Left hindlimb (tissue), 1 donor: ENCODE results near the gene SSTR3.
"Not testable (repeated sequence)": the region's sequence is repeated elsewhere in the genome, so short reads cannot be mapped to it uniquely, and the experiment has no call there.

Experiments
- DNase-seq: peaks from one replicate; pipeline ENCODE4 v3.0.0-alpha.2; 2018

Gene SSTR3

DNA sequence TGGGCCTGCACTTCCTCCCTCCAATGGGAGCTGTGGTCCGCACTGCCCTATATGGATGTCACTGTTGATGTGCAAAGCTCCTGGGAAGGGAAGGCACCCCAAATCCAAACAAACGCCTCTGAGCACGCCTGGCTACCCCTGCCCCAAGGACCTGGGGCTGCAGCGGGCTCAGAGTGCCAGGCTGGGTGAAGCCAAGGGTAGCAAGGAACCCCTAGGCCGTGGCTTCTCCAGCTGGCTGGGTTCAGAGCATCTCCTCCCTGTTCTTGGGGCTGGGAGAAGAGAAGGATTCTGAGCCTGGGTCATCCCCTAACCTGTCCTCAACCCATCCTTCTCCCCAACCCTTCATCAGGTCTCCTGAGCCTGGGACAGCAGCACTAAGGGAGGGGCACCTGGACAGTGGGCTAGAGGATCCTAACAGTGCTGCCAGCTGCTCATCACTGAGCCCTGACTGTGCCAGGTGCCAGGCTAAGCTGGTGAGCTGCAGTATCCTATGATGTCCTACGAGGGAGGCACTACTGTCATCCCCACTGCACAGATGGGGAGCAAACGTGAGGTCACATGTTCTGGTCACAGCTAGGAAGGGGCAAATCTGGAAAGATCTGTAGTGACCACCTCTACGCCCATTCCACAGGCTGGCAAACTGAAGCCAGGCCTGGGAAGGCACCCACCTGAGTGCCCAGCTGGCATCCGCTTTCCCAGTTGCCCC lies 3.0 kb downstream of the SSTR3 start:
- DNase-seq: peak; percentile 22

DNA sequence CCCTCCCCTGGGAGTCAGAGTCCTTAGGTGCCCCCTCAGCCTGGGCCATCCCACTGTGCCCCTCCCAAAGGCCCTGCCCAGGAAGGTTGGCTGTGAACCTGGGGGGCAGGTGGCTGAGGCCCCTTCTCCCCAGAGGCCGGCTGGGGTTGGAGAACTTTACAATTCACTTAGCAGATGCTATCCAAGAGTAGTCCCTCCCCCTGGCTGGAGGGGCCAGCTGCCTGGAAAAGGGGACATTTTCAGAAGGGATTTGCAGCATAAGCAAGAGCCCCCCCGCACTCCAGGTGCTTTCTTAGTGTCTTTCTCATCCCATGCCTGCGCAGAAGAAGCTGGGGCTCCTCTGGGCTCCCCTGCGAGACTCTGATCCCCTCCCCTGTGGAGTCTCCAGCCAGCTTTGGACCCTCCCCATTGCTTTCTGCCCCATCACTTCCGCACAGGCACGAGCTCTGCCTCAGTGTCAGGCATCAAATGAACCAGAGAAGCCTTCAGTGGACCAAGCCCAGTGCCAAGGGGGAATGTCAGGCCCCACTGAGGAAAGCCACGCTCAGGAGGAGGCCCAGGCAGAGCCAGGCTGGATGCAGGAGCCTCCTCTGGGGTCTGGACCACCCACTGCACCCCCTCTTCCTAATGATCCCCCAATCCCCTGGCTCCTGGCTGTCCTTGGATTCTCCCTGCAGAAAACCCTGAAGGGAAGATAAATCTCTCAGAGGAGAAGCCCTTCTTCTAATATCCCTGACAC lies 3.7 kb downstream of the SSTR3 start:
- peak; percentile 18 for DNase-seq

- no peak for DNase-seq
Observed at GRCh38 chr22:37207981-37208380, 4.3 kb downstream of the SSTR3 start.

DNA sequence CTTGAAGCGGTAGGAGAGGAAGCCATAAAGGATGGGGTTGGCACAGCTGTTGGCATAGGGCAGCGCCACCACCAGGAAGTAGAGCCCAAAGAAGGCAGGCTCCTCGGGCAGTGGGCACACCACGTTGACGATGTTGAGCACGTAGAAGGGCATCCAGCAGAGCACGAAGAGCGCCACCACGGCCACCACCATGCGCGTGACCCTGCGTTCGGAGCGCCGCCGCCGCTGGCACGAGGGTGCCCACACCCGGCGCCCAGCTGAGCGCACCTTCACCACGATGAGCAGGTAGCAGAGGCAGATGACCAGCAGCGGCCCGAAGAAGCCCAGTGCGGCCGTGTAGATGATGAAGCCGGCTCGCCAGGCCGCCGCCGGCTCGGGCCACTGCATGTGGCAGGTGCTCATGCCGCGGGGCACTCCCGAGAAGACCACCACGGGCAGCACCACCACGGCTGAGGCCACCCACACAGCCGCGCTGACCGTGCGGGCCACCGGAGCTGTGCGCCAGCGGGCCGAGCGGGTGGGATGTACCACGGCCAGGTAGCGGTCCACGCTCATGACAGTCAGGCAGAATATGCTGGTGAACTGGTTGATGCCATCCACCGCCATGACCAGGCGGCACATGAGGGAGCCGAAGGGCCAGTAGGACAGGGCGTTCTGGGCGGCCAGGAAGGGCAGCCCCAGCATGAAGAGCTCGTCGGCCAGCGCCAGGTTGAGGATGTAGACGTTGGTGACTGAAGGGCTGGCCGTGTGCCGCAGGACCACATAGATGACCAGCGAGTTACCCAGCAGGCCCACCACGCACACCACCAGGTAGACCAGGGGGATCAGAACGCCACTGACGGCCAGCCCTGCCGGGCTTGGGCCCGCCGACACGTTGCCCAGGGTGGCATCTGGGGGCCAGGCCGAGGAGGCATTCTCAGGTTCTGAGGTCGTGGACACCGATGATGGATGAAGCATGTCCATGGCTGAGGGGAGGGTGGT lies 5.1 kb downstream of the SSTR3 start:
- DNase-seq: peak; percentile 20

DNA sequence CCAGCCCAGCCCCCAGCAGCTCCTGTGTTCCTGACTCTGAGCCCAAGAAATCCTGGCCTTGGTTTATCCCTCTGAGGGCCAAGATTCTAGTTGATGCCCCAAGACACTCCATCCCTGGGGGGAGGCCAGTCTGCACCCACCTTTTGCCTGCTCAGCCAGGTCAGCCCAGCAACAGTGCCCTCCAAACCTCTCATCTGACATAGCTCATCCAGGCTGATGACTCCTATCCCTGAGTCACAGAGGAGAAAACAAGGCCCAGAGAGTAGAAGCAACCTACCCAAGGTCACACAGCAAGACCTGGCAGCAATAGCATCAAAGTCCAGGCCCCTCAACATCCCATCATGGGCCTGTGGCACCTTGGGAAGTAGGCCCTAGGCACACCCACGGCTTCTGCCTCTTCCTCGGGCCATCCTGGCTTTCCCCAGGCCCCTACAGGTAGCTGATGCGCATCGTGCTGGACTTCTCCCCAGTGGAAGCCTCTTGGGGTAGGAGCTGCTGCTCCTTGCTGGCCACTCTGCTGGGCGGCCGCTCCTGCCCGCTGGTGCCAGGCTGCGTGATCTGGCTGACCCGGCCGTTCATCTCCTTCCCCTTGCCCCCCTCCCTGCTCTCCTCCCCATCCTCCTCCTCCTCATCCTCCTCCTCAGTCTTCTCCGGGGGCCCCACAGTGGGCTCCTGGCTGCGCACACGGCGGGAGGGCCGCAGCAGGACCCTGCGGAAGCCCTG lies 6.0 kb downstream of the SSTR3 start:
- DNase-seq: no peak

DNA sequence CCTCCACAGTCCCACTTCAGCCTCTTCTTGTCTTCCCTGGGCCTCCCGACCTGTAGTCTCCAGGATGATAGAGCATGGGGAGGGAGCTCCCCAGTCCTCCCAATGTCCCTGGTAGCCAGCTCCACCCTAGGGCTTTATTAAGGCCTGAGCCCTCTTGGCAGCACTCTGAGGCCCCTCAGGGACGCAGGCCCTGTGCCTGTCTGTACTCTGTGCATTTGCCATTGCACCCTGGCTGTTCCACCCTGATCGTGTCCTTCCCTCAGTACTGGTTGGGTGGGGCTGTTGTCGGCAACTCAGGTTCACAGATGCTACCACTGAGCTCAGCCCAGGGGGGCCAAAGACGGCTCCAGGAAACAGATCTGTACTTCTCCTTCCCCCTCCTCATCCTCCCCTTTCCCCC lies 7.2 kb downstream of the SSTR3 start:
- peak; percentile 21 for DNase-seq

DNA sequence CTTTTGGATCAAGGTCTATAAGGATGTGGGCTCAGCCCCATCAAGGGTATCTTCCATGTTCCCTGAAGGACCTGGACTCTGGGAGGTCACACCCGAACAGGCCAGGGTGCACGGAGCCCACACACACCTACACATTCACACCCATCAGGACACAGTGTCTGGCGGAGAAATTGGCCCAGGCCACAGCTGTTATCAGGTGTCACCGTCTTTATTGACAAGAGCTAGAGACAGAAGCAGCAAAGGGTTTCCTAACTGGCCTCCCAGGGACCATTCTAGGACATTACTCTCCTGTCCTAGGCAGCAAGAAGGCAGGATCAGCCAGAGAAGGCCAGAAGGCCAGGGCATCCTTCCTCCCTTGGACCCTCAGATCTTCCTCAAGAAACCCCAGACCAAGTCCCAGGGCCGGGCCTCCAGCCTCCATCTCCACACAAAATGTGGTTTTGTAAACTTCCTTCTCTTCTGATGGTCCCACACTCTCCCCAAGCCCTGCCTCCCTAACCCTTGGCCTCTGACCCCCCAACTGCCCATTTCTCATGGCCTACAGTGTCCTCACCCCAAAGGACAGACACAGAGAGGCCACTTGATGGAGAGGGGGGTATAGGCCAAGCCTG lies 8.1 kb downstream of the SSTR3 start:
- DNase-seq: peak; percentile 12

DNA sequence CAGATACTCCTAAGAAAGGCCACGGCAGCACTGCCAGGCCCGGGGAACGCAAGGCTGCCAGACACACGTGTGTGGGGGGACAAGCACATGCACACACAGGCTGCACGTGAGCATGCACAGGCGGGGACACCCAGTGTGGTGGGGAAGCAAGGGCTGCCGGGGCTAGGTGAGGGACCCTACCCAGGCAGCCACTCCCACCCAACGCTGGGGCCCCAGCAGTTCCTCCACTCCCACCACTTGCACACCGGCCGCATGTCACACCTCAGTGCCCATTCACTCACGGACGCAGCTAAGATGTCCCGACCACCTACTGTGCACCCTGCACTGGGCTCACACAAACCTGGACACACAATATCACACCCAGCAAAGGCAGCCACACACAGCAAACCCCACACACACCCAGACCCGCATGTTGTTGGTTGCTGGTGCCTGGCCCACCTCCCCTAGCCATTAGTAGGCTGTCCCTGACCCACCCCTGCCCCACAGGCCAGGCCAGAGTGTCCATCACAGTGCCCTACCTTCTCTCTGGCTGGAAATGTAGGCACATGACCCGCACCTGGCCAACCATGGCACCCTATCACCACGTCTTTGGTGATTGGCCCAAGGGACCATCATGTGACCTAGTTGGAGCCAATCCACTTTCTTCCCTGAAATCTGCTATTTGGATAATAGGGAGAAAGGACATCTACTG lies 8.8 kb downstream of the SSTR3 start:
- DNase-seq: peak; percentile 16

DNA sequence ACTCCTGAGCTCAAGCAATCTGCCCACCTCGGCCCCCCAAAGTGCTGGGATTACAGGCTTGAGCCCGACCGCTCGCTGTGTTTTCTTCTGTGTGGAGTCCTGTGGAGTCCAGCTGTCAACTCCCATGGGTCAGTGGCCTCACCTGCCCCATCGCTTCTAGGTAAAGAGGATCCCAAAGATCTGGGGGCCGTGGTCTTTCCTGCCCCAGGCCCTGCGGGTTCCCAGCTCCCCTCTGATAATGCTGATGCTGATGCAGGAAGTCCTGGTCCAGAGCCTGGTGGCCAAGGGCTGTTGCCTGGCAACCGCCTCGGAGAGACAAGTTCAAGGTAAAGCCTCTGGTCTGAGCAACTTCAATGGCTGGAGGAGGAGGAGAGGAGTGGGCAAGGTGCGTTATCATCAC lies 9.6 kb downstream of the SSTR3 start:
- no peak for DNase-seq

GRCh38 chr22:37202001-37202555 lies 10.2 kb downstream of the SSTR3 start:
- peak; percentile 22 for DNase-seq

DNA sequence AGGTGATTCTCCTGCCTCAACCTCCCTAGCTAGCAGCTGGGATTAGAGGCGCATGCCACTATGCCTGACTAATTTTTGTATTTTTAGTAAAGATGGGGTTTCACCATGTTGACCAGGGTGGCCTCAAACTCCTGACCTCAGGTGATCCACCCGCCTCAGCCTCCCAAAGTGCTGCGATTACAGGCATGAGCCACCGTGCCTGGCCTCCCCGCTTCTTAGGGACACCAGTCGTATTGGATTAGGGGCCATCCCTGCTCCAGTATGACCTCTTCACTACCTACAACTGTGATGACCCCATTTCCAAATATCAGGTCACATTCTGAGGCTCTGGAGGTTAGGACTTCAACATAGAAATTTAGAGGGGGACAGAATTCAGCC lies 10.8 kb downstream of the SSTR3 start:
- not testable (repeated sequence) for DNase-seq

DNA sequence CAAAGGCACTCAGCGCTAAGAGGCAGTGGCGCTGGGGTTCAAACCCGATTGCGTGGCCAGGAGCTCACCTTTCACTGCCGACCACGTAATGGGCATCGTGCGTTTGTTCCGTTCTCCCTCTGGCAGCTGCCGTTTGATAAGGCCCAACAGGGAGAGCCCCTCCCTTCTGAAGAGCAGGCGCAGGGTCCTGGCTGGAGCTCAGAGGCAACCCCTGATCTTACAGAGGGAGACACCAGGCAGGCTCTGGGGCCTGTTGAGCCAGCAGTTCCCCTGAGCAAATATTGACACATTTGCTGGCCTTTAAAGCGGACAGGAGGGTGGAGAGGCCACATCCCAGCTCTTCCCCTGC lies 12.5 kb downstream of the SSTR3 start:
- no peak for DNase-seq

DNA sequence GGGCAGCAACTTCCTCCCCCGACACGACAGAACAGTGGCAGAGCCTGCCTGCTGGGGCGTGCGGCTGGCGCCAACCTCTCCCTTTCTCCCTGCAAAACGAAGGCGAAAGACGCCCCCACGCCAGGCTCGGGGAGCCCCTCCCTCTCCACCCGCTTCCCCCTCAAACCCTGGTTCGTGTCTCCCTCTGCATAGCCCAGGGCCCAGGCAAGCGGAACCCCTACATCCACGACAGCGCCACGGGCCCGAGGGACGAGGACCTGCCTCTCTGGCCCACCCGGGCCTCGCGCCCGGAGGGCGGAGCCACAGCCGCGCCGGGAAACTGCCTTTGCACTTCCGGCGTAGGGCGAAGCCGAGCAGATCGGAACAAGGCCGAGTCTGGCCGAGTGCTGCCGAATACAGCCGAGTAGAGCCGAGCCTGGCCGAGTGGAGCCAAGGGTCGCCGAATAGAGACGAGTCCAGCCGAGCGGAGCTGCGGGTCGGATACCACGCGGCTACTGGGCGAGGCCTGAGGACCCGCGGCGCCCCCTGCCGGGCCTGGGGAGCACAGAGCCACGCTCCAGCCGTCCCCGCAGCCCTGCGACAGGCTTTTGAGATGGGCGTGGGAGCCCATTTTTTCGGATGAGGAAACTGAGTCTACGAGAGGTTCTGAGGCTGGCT lies 13.0 kb downstream of the SSTR3 start:
- peak; percentile 100 for DNase-seq

DNA sequence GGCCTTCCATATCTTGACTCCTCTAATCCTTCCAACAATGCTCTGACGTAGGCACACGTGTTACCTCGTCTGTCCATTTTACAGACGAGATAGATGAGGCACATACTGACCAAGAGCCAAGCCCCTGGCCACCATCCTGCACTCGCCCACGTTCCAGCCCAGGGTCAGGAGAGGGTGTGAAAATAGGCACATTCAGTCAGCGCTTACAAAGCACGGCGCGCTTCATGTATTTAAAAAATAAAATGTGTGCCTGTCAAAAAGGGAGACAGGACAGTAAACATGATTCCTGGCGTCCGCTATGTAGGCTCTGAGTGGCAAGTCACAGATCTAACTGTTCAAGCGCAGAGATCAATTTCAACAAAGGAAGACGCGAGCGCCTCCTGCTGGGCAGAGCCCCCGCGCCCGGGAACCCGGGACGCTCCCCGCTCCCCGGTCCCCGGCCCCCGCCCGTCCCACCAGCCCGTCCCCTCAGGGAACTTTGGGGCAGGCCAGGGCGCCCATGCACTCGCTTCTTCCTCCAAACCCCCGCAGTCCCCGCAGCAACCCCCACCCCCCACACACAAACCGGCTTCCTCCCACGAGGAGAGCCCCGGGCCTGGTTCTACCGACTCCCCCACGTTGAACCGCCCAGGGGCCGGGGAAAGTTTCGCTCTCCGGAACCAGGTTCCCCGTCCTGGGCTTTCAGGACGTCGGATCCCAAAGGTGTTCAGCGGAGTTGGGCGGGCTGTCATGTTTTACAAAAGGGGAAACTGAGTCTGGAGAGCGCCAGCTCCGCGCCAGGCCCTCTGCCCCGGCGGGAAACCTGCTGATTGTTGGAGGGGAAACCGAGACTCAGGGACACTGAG lies 13.8 kb downstream of the SSTR3 start:
- peak; percentile 90 for DNase-seq

- peak; percentile 32 for DNase-seq
Observed at GRCh38 chr22:37197451-37198257, 14.6 kb downstream of the SSTR3 start.

GRCh38 chr22:37196539-37197450 lies 15.5 kb downstream of the SSTR3 start:
- peak; percentile 81 for DNase-seq

- DNase-seq: peak; percentile 16
Observed at GRCh38 chr22:37195921-37196320, 16.4 kb downstream of the SSTR3 start.

GRCh38 chr22:37194750-37195149 lies 17.5 kb downstream of the SSTR3 start:
- DNase-seq: no peak
